ENCODE data around the gene PFN2.
"Not testable (repeated sequence)": the region's sequence is repeated elsewhere in the genome, so short reads cannot be mapped to it uniquely, and the experiment has no call there.

PFN2 gene, protein sequence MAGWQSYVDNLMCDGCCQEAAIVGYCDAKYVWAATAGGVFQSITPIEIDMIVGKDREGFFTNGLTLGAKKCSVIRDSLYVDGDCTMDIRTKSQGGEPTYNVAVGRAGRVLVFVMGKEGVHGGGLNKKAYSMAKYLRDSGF

DNA sequence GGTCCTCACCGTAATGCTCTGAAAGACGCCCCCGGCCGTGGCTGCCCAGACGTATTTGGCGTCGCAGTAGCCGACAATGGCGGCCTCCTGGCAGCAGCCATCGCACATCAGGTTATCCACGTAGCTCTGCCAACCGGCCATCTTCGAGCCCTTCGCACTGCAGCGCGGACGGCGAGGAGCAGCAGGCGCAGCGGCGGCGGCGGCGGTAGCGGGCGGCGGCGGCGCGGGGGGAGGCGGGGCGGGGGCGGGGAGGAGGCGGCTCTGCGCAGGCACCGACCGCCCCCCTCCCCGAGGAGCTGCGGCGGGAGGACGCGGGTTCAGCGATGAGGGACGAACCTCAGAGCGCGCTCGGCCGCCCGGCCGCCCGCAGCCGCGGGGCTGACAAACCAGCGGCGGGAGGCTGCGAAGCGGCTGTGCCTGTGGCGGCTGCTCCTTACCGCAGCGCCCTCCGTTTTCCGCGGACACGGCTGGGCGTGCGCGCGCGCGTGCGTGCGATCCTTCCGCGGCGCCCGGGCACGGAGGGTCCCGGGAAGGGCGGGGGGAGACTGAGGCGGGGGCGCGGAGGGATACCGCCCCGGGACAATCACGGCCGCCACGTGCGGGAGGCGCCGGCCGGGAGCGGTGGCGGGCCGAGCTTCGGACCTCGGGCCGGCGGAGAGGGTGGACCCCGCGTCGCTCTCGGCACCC lies at the start of gene PFN2:
TSS of gene PFN2 (minus strand) at position 180 of the 687 bp plus-strand sequence. CDS start at position 141, 39 bp downstream.
- peak; percentile 78 for DNase-seq (ENCODE audit: low spot score)

DNA sequence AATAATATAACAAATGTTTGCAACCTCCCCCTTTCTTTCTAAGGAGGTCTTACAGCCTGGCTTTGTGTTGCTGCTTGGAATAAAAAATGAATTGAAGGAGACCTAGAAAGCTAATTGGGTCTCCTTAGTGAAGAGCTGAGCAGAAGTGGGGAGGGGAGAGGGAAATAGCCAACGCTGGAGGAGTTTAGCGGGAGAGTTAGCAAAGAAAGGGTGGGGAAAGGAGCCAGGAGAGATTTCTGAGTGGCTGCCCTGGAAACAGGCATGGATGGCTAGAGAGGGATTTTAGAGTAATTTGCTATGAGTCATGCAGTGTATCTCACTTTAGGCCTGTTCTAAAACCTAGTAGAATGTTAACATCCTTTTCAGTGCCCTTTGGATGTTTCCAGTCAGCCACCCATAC lies 45.2 kb upstream of the PFN2 start:
- DNase-seq (ENCODE audit: low spot score): no peak

DNA sequence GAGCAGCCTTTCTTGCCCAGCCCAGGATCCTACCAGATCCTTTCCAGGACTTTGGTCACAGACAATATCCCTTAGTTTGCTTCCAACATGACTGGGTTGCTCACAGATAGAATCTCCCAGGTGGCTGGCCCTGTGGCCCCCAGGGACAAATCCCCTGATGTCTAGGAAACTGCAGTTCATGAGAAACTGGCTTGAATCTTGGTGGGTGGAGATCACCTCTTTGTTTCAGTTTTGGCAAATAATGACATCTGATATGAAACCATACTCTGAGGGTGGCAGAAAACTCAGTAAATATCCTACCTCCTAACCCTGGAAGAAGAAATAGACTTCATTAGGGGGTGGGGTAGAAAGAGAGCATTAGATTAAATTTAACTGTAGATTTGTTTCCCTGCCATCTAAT lies 44.1 kb upstream of the PFN2 start:
- no peak for DNase-seq (ENCODE audit: low spot score)

DNA sequence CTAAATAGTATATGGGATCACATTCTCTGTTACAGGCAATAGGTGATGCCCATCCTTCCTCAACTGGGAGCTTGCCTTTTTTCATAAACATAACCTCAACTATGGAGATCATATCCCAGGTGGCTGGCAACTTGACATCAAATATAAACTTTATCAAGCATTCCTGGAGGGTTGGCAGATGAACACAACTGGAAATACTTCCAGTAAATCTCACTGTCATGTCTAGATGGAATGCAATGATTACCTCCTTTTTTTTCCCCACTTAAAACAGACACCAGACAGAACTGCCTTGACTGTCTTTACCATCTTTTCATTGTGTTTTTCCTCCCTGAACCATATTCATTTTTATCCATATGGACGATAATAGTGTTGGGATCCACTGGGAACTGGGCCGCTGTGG lies 43.1 kb upstream of the PFN2 start:
- DNase-seq (ENCODE audit: low spot score): no peak

DNA sequence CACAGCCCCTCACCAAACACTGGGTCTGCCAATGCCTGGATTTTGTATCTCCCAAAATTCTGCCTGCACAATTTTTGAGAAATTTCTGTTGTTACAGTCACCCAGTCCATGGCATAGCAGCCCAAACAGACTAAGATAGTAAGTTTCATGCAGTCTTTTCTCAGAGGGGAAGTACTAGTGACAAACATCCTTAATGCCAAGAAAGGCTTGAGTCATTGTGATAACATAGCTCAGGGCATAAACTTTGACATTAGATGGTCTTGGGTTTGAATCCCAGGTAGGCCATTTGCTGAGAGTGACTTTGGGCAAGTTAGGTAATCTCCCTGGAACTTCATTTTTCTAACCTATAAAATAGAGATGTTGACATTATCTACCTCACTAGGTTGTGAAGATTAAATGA lies 36.1 kb upstream of the PFN2 start:
- no peak for DNase-seq (ENCODE audit: low spot score)

DNA sequence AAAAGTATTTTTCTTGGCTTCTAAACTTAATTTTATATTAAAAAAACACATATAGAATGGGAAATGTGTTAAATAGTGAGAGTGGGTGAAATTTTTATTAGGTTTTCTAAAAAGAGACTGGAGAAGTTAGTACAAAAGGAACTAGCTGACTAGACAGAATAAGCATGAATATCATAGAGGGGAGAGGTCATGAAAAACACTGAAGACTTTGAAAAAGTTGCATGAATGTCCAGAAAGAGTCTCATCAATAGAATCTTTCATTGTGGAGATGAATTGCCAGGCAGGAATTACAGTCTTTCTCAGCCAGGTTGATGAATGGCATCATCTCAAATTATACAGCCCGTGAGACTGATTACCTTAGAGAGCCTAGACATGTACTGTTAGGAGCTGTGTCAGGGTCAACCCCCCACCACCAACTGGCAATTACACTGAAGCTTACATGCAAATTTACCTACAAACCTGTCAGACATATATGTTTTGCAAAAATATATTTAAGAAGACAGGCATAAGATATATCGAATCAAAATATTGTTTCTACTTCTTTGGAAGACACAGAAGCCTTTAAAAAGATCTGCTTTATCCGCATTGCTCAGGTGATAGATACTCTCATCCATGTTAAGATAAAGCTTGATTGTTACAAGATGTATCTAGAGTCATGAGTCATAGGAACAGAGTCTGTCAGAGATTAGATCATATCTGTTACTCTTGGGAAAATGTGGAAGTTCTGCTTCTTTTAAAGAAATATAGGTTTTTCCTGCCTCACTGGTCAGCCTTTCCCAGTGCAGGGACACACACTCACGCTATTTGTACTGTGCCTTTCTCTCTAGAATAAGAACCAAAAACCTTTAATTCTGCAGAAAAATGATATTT lies 34.8 kb upstream of the PFN2 start:
- no peak for DNase-seq (ENCODE audit: low spot score)

DNA sequence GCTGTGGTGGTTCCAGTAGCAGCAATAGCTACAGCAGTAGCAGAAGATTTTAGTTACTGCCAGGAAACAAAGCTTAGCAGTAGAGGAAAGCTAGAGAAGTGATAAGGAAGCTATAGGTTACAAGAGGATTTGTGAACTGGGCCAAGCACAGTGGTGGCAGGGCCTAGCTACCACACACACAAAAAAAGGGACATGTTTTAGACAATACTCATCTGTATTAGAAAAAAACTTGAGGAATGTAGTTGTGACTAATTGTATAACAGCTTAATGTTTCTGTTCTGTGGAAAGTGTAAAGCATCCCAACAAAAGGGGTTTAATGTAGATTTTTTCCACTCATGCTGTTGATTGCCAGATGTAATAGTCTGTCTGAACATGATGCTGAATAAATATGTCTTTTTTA lies 29.9 kb upstream of the PFN2 start:
- no peak for DNase-seq (ENCODE audit: low spot score)

DNA sequence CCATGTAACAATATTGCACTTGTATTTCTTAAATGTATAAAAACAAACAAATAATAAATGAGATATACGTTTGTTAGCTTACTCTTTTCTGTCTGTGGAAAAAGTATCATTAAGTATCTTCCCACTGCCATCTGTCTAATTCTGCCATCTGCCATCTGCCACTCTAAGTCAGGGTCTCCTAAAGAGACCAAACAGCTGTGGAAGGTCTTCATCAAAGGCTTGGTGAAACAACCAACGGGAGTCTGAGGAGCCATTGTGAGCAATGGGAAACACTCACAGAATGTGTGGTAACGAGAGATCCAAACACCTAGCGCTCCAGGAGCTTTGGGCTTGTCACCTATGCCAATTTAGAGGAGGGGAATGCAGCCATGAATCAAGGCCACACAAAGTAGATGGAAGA lies 28.7 kb upstream of the PFN2 start:
- DNase-seq (ENCODE audit: low spot score): no peak

DNA sequence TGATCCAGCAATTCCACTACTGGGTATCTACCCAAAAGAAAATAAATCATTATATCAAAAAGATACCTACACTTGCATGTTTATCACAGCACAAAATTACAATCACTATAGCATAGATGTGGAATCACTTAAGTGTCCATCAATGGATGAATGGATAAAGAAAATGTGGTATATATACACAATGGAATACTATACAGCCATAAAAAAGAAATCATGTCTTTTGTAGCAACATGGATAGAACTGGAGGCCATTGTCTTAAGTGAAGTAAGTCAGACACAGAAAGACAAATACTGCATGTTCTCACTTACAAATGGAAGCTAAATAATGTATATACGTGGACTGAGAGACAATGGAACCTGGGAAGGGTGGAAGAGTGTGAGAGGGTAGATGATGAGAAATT lies 28.3 kb upstream of the PFN2 start:
- DNase-seq (ENCODE audit: low spot score): no peak

DNA sequence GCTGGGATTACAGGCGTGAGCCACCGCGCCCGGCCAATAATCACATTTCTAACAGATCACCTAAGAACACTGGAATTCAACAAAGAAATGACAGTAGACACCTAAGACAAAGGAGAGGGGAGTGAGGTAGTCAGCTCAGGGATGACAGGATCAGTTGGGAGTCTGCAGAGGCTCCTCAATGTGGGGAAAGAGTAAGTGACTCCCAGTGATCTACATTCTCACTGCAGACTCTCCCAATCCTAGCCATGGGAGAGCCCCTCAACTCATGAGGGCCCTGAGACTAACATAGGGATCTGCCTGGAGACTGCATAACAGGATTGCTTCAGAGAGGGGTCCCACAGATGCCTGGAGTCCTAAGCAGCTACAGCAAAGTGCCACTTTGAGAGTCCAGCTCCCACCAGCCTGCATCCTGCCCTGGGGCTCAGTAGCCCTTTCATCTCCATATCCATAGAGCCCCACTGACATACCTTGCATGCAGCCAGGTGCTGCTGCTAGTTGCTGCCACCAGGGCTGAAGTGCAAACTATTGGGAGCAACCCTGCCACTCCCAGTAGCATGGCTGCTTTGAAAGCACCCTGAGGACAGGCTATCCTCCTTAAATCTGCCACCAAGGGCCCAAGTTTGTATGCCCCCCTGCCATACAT lies 21.8 kb upstream of the PFN2 start:
- peak; percentile 38 for DNase-seq (ENCODE audit: low spot score)

DNA sequence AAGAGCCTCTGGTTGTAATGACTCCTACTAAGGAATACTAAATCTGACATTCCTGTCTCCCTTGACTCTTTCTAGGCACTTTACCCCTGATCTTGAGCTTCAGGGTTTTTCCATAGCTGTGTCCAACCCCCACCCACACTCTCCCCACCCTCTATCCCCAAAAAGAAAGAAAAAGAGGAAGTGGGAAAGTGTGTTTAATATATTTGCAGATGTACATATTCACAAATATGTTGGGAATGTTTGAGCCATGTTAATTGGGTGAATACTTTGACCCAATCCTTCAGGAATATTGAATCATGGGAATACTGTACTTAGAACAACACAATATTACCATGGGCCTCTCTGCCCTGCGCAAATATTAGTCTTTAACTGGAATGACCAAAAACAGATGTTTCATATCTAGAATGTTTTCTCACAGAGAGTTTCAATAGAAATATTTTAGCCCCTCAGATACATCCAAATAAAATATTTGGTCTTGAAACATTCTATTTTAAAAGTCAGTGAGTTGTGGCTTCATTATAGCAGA lies 19.8 kb upstream of the PFN2 start:
- no peak for DNase-seq (ENCODE audit: low spot score)

DNA sequence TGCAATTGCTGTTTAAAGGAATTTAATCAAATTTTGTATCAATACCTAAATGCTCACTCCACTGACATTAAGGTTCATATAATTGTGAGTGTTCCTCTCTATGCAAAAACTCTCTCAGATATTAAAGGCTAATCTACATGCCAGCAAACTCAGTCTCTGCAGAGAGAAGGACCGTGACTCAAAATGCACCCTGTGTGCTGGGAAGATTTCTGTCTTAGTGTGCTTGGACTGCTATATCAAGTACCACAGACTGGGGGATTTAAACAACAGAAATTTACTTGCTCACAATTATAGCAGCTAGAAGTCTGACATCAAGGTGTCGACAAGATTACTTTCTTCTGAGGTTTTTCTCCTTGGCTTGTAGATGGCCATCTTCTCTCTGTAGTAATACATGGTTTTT lies 18.6 kb upstream of the PFN2 start:
- no peak for DNase-seq (ENCODE audit: low spot score)

DNA sequence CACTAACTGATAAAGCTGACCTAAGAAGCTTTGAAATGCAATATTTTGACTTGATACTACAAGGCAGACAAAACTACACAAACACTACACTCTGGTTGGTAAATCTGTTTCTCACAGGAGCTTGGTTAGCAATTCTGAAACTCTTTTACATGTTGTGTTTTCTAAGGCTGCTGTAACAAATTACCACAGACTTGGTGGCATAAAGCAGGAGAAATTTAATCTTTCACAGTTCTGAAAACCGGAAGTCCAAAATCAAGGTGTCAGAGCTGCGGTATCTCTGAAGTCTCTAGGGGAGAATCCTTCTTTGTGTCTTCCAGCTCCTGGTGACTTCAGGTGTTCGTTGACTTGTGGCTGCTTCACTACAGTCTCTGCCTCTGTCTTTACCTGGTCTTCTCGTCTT lies 12.9 kb upstream of the PFN2 start:
- DNase-seq (ENCODE audit: low spot score): no peak

DNA sequence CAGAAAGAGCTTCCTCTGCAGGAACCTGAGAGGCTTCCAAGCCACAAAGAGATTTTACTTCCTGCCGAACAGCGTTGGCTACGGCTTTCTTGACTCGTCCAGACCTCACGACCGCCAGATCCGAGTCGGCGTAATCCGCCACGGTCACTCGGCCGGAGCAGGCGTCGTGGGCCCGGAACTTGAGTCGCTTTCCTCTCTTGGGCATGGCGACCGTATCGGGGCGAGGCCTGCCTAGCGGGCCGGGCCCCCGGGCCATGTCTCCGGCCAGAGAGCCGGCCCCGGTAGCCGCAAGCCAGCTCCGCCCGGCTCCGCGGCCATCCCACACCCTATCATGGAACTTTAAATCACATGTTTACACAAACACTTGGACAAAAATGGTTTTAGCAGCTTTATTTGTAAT lies 12.4 kb upstream of the PFN2 start:
- DNase-seq (ENCODE audit: low spot score): not testable (repeated sequence)

DNA sequence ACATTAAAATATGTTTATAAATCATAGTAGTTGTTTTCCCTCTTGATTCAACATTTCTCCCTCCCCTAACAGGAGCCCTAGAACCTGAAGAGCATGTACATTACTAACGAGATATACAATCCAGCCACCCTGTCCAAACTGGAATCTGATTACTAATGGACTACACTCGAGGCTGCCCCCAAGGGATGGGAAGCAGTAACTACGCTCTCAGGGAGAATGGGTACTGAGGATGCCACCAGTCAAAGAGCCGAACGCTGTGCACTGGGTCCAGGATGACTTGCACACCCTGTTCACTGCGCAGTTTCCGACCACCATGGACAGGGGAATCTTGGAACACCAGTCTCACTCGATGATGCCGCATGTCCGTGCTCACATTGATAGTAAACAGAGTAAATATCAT lies 11.3 kb upstream of the PFN2 start:
- DNase-seq (ENCODE audit: low spot score): not testable (repeated sequence)

DNA sequence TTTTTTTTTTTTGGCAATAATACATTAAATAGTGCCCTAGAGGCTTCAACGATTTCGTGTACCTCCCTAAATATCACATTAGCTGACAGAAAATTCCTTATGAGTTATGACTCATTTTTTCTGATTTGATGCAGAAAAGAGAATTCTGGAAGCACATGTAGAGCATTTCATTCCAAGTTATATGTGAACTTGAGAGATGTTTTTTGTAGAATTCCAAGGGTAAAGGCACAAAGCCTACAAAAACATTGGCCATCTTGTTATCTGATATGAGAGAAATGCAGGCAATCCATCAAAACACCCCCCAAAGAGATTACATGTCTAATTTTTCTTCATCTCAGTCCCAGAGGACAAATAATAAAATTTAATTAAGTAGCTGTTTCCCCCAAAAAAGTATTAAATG lies 6.7 kb upstream of the PFN2 start:
- DNase-seq (ENCODE audit: low spot score): no peak

DNA sequence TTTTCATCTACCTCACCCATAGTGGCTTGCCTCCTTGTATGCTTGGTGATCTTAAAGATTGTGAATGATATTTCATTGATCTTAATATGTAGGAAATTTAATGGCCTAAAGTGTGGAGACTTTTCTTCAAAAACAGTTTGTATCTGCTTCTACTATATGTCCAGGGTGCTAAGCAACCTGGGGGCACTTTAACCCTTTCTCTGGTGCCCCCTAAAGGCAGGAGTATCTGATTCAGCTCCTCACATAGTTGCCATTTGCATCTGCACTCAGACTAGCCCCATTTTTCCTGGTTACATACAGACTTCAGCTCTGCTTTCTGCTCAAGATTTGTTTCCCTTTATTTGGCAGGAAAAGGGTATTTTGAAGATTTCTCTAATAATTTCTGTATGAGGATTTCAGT lies 5.2 kb upstream of the PFN2 start:
- peak; percentile 29 for DNase-seq (ENCODE audit: low spot score)

DNA sequence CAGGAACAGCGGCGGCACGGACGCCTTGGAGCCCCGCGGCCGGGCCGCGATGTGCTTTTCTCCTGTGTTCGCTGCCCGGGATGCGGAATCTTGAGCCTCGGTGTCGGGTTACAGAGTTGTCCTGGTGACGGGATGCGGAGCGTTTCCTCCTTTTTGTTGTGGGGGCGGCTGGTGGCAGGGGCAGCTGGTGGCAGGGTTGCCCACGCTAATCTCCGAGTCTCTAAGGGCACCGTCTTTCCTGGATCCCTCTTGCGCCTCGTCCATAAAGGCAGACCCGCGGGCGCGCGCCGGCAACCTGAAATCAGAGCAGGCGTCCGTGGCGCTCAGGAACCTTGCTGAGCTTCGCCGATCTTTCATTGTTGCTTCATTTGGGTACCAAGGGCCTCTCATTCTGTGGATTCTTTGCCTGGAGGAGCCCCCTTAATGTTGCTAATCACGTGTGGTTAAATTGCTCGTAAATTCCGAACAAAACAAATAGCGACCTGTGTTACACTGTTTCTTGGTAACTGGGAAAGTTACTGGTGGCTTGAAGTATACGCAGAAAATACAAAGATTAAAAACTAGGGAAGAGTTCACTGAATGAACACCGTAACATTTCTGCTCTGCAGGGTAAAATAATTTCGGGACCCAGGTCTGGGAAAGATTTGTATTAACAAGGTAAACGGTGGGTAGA lies 844 bp upstream of the PFN2 start:
- no peak for DNase-seq (ENCODE audit: low spot score)

DNA sequence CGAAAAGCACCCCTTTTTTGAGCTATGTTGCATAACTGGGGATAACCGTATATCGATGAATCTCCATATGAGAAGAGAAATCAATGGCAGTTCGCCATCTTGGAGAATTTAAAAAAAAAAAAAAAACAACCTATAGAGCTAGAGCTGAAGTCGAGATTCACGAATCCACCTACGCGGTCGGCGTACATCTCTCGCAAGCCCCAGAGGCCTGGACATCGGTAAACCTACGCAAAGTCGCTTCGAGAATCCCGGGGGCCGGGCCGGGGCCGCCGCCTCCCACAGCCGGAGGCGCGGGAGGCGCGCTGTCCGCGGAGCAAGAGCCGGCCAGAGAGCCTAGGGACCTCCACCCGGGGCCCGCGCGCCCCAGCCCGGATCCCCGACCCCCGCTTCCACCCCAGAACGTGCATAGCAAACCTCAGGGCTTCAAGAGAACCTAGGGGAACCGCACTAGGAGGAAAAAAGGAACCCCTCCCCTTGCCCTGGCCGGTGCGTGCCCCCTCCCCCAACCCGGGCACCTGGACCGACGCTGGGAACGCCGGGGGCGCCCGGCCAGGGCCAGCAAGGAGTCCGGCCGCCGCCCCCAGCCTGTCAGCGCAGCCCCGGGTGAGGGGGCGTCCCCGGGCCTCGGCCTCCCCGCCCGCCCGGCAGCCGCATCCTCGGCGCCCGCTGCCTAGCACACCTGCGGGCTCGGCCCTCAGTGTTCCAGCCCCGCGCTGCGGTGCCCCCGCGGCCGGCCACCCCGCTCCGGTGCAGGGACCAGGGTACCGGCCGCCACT lies 567 bp downstream of the PFN2 start:
- DNase-seq (ENCODE audit: low spot score): peak; percentile 62

DNA sequence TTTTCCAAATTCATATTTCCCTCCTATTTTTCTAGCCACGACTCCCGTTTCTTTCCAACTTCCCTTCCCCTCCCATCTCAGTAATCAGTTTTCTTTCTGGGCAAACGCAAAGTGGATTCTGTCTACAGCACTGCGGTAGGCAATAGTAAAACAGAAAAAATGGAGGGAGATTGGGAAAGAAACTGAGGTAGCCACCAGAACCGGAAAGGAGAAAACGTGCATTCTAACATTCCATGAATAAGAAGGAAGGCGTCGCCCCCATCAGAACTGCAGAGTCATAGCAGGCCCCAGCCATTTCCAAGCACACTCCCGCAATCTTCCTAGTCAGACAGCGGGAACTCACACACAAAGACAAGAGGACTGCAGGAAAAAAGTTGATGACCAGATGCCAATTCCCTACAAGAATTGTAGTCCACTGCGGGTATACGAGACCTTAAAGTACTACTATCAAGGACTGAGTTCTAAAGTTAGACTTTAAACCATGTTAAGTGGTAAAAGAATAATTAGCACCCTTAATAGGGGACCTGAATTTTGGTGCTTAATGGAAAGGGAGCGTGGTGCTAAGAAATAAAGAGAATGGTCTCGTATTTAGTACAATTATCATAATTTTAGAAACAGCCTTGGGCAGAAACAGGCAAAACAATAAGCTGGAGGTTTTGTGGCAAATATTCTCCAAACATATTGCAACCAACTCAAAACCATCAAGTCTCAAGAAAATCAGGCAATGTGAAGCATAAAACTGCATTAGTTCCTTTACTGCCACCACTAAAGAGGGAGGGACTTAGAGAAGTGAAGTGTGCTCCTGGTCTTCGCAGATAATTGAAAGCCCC lies 1.4 kb downstream of the PFN2 start:
- DNase-seq (ENCODE audit: low spot score): peak; percentile 52
